ENCODE results near the gene SCAMP1. TPM values are rescaled to one million over a fixed set of nuclear protein-coding genes. Genes with fewer than 3 reads are reported as not detected.

The SCAMP1 gene
- total and polyA plus RNA-seq, 10 donors, result 3.7 to 28.2 (median 21.7) TPM

- no peaks in the 10 kb centered on the region for H3K9me3 ChIP-seq
- H3K36me3 ChIP-seq, result peaks cover 0 to 86% (median 25%) of the 10 kb centered on the region in 6 donors
- no peak for TF ChIP-seq POLR2A (IDR thresholded peaks at IDR 0.05)
- no peak for TF ChIP-seq POLR2AphosphoS5 (IDR thresholded peaks at IDR 0.05)
- TF ChIP-seq CTCF (IDR thresholded peaks at IDR 0.05 in 8 of 11, conservative IDR thresholded peaks at IDR 0.05 in 3 of 11), result no peak
- no peaks in the 10 kb centered on the region for H3K27me3 ChIP-seq (replicated peaks in 1 of 7)
- no peak overlapping the region for H3K4me3 ChIP-seq
- no peak overlapping the region for H3K27ac ChIP-seq
- intact Hi-C loops (cut with DNase I; ENCODE audit: low total_unique reads), result no loop called here
- no peak for DNase-seq
- H3K4me1 ChIP-seq, result no peaks in the 10 kb centered on the region
Measured at GRCh38 chr5:78420548-78420947, 60.1 kb downstream of the SCAMP1 start.

DNA sequence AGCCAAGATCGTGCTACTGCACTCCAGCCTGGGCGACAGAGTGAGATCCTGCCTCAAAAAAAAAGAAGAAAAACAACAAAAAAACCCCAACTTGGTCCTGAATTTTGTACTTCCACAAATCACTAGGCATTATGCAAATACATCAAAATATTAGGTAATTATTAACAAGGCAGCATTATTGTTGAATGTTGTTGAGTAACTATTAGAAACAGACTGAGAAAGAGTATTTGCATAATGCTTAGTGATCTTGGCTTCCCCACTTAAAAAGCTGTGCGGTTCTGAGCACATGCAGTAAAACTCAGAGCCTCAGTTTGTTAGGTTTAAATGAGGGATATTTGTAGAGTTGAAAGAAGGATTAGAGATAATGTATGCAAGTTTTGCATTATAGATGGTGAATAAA is 64.2 kb downstream of the SCAMP1 start:
- no peaks in the 10 kb centered on the region for H3K27me3 ChIP-seq (replicated peaks in 1 of 7)
- no peak overlapping the region for H3K4me3 ChIP-seq
- H3K9me3 ChIP-seq, result peaks cover 0 to 13% (median 2%) of the 10 kb centered on the region in 8 donors
- no peak overlapping the region for H3K27ac ChIP-seq
- peaks cover 0 to 65% (median 12%) of the 10 kb centered on the region in 6 donors for H3K36me3 ChIP-seq
- DNase-seq, result no peak
- intact Hi-C loops (cut with DNase I; ENCODE audit: low total_unique reads), result no loop called here
- 88 to 97% (median 94%) methylated on average over 3 of the region's 3 CpGs for WGBS, 5 donors
- TF ChIP-seq POLR2AphosphoS5 (IDR thresholded peaks at IDR 0.05) (no peak), POLR2A (IDR thresholded peaks at IDR 0.05) (no peak), CTCF (IDR thresholded peaks at IDR 0.05 in 8 of 11, conservative IDR thresholded peaks at IDR 0.05 in 3 of 11) (no peak)
- H3K4me1 ChIP-seq, result no peaks in the 10 kb centered on the region

- no peak for DNase-seq
- no peaks in the 10 kb centered on the region for H3K4me1 ChIP-seq
- intact Hi-C loops (cut with DNase I; ENCODE audit: low total_unique reads), result no loop called here
- WGBS, 5 donors, result 88 to 94% (median 91%) methylated on average over 2 of the region's 2 CpGs
- peaks cover 0 to 22% (median 4%) of the 10 kb centered on the region in 8 donors for H3K9me3 ChIP-seq
- H3K27me3 ChIP-seq (replicated peaks in 1 of 7), result no peaks in the 10 kb centered on the region
- TF ChIP-seq POLR2A (IDR thresholded peaks at IDR 0.05) (no peak), CTCF (IDR thresholded peaks at IDR 0.05 in 8 of 11, conservative IDR thresholded peaks at IDR 0.05 in 3 of 11) (no peak), POLR2AphosphoS5 (IDR thresholded peaks at IDR 0.05) (no peak)
- H3K4me3 ChIP-seq, result no peak overlapping the region
- peaks cover 0 to 64% (median 4%) of the 10 kb centered on the region in 6 donors for H3K36me3 ChIP-seq
- H3K27ac ChIP-seq, result no peak overlapping the region
Measured at GRCh38 chr5:78429332-78429980, 69.0 kb downstream of the SCAMP1 start.

GRCh38 chr5:78430866-78431265 is 70.4 kb downstream of the SCAMP1 start:
- TF ChIP-seq CTCF (IDR thresholded peaks at IDR 0.05 in 8 of 11, conservative IDR thresholded peaks at IDR 0.05 in 3 of 11) (no peak), POLR2A (IDR thresholded peaks at IDR 0.05) (no peak)
- 84 to 96% (median 93%) methylated on average over 1 of the region's 1 CpG for WGBS, 5 donors
- no peak for DNase-seq

More at GRCh38 chr5:78430866-78431265, 70.4 kb downstream of the SCAMP1 start:
- Histone ChIP-seq H3K36me3 (peaks cover 0 to 65% (median 2%) of the 10 kb centered on the region in 6 donors), H3K4me1 (no peaks in the 10 kb centered on the region), H3K9me3 (peaks cover 0 to 19% (median 4%) of the 10 kb centered on the region in 8 donors), H3K27me3 (replicated peaks in 1 of 7) (no peaks in the 10 kb centered on the region), H3K27ac (no peak overlapping the region), H3K4me3 (no peak overlapping the region)
- intact Hi-C loops (cut with DNase I; ENCODE audit: low total_unique reads), result no loop called here

All from spleen (tissue), 11 donors.